Measurements from ENCODE around the gene MRFAP1L1.

The MRFAP1L1 gene

DNA sequence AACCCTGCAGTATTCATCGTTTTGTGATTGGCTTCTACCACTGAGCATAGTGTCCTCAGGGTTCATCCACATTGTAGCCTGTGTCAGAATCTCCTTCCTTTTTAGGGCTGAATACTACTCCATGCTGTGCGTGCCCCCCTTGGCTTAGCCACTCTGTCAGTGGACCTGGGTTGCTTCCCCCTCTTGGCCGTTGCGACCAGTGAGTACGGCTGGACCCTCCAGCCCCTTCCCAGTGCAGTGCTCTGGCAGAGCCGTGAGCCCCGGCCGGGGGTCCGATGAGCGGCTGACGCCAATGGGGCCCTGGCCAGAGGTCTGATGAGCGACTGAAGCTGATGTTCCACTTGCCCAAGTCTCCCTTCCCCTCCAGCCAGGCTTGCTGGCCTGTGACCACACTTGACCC, 13.2 kb upstream of the MRFAP1L1 start:
- no peak for DNase-seq (ENCODE audit: low spot score)
- in situ Hi-C loops (cut with MboI; ENCODE audit: low pct_unique_long_range_greater_than_20kb, low sequenced_read_pairs, unreplicated experiment): loop anchor here (5.0 kb wide), 1 partner anchor 154 kb away; no protein-coding TSS in a partner anchor
- TF ChIP-seq, protein P1, sequence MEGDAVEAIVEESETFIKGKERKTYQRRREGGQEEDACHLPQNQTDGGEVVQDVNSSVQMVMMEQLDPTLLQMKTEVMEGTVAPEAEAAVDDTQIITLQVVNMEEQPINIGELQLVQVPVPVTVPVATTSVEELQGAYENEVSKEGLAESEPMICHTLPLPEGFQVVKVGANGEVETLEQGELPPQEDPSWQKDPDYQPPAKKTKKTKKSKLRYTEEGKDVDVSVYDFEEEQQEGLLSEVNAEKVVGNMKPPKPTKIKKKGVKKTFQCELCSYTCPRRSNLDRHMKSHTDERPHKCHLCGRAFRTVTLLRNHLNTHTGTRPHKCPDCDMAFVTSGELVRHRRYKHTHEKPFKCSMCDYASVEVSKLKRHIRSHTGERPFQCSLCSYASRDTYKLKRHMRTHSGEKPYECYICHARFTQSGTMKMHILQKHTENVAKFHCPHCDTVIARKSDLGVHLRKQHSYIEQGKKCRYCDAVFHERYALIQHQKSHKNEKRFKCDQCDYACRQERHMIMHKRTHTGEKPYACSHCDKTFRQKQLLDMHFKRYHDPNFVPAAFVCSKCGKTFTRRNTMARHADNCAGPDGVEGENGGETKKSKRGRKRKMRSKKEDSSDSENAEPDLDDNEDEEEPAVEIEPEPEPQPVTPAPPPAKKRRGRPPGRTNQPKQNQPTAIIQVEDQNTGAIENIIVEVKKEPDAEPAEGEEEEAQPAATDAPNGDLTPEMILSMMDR (IDR thresholded peaks at IDR 0.05; ENCODE audit: extremely low read depth, insufficient read depth, missing control alignments): no peak

DNA sequence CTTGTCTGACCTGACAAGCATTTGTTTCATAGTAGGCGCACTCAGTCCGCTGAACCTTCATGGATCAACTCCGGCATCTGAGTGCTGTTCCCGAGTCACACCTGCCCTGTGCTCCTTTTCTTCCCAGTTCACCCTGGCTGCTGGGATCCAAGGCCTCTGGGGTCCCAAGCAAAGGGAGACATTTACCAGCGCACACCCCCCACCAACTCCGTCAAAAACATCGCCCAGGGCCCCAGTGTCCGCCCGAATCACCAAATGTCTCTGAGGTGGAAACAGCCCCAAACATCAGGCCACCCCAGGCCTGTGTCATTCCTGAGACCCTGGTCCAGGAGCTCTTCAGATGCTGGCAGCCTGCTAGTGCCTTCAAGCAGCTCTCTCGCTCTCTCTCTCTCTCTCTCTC, 11.5 kb upstream of the MRFAP1L1 start:
- in situ Hi-C loops (cut with MboI; ENCODE audit: low pct_unique_long_range_greater_than_20kb, low sequenced_read_pairs, unreplicated experiment): loop anchor here (5.0 kb wide), 1 partner anchor 156 kb away; no protein-coding TSS in a partner anchor
- no peak for DNase-seq (ENCODE audit: low spot score)
- TF ChIP-seq, protein P1 (IDR thresholded peaks at IDR 0.05; ENCODE audit: extremely low read depth, insufficient read depth, missing control alignments): no peak

DNA sequence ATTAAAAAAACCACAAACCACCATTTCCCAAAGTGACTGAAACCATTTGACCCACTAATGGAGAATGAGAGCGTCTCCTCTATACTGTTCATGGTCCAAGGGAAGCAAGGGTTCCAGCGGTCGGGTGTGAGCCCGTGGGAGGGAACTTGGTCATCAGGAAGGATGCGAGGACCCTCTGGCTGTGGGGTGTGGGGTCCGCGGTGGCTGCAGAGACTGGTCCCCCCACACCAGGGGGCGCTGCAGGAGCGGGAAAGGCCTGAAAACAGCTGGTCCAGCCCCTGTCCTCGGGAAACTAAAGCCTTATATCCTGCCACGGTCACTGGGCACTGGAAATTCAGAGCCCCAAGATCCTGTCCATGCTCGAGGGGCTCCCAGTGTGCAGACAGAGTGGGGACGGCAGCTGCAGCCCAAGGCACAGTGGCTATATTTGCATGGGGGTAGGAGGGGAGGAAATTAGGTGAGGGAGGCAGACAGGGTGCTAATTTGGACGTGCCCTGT, 10.6 kb upstream of the MRFAP1L1 start:
- TF ChIP-seq, protein P1 (IDR thresholded peaks at IDR 0.05; ENCODE audit: extremely low read depth, insufficient read depth, missing control alignments): peak; percentile 96
- in situ Hi-C loops (cut with MboI; ENCODE audit: low pct_unique_long_range_greater_than_20kb, low sequenced_read_pairs, unreplicated experiment): loop anchor here (5.0 kb wide), 1 partner anchor 157 kb away; no protein-coding TSS in a partner anchor
- peak; percentile 91 for DNase-seq (ENCODE audit: low spot score)

DNA sequence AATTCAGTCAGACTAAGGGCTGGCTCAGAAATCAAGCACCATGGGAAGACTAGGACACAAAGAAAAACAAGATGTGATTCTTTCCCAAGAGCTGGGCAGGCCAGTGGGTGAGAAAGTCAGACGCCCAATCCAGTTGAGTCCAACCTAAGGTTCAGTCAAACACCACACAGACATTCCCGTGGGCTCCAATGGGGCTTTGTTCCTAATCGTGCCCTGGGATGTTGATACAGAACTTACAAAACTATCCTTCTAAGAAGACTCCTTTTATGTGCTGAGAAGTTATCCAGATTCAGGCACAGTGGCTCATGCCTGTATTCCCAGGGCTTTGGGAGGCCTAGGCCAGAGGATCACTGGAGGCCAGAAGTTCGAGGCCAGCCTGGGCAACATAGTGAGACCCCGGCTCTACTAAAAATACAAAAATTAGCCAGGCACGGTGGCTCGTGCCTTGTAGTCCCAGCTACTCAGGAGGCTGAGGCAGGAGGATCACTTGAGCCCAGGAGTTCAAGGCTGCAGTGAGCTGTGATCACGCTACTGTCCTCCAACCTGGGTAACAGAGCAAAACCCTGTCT, 10.0 kb upstream of the MRFAP1L1 start:
- TF ChIP-seq, protein P1 (IDR thresholded peaks at IDR 0.05; ENCODE audit: extremely low read depth, insufficient read depth, missing control alignments): no peak
- in situ Hi-C loops (cut with MboI; ENCODE audit: low pct_unique_long_range_greater_than_20kb, low sequenced_read_pairs, unreplicated experiment): loop anchor here (5.0 to 10.0 kb wide), 2 partner anchors 158 to 355 kb away; no protein-coding TSS in a partner anchor

DNA sequence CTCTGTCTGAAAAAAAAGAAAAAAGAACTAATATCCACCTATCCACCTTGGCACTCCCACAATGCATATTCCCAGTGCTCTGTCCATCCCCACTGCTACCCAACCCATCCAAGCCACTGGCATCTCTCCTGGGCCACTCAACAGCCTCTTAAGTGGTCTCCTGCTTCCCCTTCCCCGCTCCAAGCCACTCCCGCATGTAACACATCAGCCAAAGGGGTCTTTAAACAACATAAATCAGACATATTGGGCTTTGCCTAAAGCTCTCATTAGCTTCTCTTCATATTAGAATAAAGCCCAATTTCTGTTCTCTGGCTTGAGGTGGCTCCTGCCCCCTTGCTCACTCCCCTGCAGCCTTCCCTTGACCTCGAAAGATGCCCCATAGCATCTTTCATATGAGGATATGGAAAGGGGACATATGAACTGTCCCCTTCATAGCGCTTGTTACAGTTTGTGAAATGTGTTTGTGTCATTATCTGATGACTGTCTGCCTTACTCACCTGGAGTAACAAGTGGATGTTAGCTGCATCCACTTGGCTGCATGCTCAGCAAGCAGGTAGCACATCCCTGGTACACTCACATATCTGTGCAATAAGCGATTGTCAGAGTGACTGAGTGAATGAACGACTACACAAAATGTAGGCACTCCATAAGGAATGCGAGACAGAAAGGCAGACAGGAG, 9.4 kb upstream of the MRFAP1L1 start:
- in situ Hi-C loops (cut with MboI; ENCODE audit: low pct_unique_long_range_greater_than_20kb, low sequenced_read_pairs, unreplicated experiment): loop anchor here (10.0 kb wide), 1 partner anchor 356 kb away; no protein-coding TSS in a partner anchor
- TF ChIP-seq, protein P1 (IDR thresholded peaks at IDR 0.05; ENCODE audit: extremely low read depth, insufficient read depth, missing control alignments): no peak
- no peak for DNase-seq (ENCODE audit: low spot score)

More for the DNA sequence above, 10.0 kb upstream of the MRFAP1L1 start:
- no peak for DNase-seq (ENCODE audit: low spot score)

DNA sequence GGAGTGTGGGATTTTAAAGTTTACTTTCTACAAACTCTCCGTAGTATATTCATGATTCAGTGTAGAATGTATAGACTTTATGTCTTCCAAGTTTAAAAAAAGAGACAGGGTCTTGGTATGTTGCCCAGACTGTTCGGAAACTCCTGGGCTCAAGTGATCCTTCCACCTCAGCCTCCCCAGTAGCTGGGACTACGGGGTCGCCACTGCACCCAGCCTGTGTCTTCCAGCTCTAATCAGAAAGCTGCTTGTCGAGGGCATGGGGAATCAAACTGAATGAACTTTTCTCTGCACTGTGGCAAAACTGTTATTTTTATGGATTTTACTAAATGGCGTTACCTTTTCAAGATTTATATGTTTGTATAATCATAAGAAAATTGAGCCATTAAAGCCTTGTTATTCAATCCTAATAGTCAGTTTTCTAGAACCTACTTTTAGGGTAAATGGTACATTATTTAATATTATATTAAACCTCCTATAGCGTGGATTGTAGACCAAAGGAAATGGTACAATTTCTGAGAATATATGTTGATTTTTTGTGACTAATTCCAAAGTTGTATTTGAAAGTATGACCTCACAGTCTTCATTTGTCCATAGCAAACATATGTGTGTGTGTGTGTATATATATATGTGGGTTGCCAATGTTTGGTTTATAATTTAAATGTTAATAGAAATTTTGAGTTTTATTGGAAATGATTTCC, 7.4 kb upstream of the MRFAP1L1 start:
- in situ Hi-C loops (cut with MboI; ENCODE audit: low pct_unique_long_range_greater_than_20kb, low sequenced_read_pairs, unreplicated experiment): loop anchor here (10.0 kb wide), 1 partner anchor 358 kb away; no protein-coding TSS in a partner anchor
- no peak for DNase-seq (ENCODE audit: low spot score)

More for the DNA sequence above, 7.4 kb upstream of the MRFAP1L1 start:
- TF ChIP-seq, protein P1 (IDR thresholded peaks at IDR 0.05; ENCODE audit: extremely low read depth, insufficient read depth, missing control alignments): no peak
